Panc1 (cell line): ENCODE data around the gene PHKG2. TPM values are rescaled to one million over a fixed set of nuclear protein-coding genes. Genes with fewer than 3 reads are reported as not detected.

ENCODE experiments used
- ATAC-seq: fragments of 200-7000 bp; cut with Tn5 transposase; 2 replicates; pipeline ENCODE4 v1.9.1; 2020; ENCODE audit warnings: mild to moderate bottlenecking, moderate library complexity
- BruUV-seq: library from RNA; stranded (reverse); fragments of 400-500 nt; replicated peaks from 2 replicates; lab custom pipeline; 2021; lab: Mats Ljungman, UMichigan
- CTCF ChIA-PET: fragments of 300-600 bp; sonication (Branson Sonifier 250); formaldehyde crosslinking; loops from one replicate; lab custom pipeline; 2022; ENCODE audit warnings: antibody characterized with exemption; lab: Charles Lee
- POLR2A ChIA-PET: fragments of 300-600 bp; sonication (Branson Sonifier 250); formaldehyde crosslinking; loops from one replicate; lab custom pipeline; 2022; ENCODE audit warnings: antibody characterized with exemption; lab: Charles Lee
- DNase-seq: peaks from one replicate; pipeline ENCODE4 v3.0.0-alpha.2; 2010; ENCODE audit warnings: low read depth, low spot score
- H3K27ac ChIP-seq: 2 replicates; pipeline ENCODE4 v1.5.1; 2011; ENCODE audit warnings: mild to moderate bottlenecking, low read length, inconsistent platforms
- H3K27me3 ChIP-seq: fragments of 200-500 bp; sonication (Bioruptor generic); 2 replicates; pipeline ENCODE4 v1.6.0; 2014; ENCODE audit warnings: low read length, inconsistent platforms; ENCODE audit not compliant: control insufficient read depth, insufficient read depth
- H3K36me3 ChIP-seq: fragments of 200-500 bp; sonication (Bioruptor generic); 2 replicates; pipeline ENCODE4 v1.5.1; 2014; ENCODE audit warnings: inconsistent platforms, mild to moderate bottlenecking, low read length, moderate library complexity; ENCODE audit not compliant: control insufficient read depth, insufficient read depth
- H3K4me1 ChIP-seq: 2 replicates; pipeline ENCODE4 v1.5.1; 2011; ENCODE audit warnings: inconsistent platforms, mild to moderate bottlenecking, low read length, moderate library complexity; ENCODE audit not compliant: control insufficient read depth, insufficient read depth
- H3K4me3 ChIP-seq, 2 experiments: 2 replicates each; pipeline ENCODE4 v1.5.1; 2011 to 2012; ENCODE audit warnings: low read depth in 2 of 2, low read length in 2 of 2, mild to moderate bottlenecking in 2 of 2, inconsistent platforms in 1 of 2, moderate library complexity in 1 of 2
- H3K9me3 ChIP-seq: fragments of 200-500 bp; sonication (Bioruptor generic); 2 replicates; pipeline ENCODE4 v1.5.1; 2014; ENCODE audit warnings: low read depth, mild to moderate bottlenecking, inconsistent platforms, low read length, moderate library complexity; ENCODE audit not compliant: control insufficient read depth, insufficient read depth
- POLR2AphosphoS5 ChIP-seq: IDR thresholded peaks from 2 replicates; pipeline ENCODE4 v1.6.1; 2012; ENCODE audit warnings: mild to moderate bottlenecking, low read depth, low read length, moderate library complexity
- SIN3A ChIP-seq: IDR thresholded peaks from 2 replicates; pipeline ENCODE4 v1.6.1; 2012; ENCODE audit warnings: low read depth, mild to moderate bottlenecking, low read length, moderate library complexity, borderline replicate concordance; ENCODE audit not compliant: insufficient read depth
- TCF7L2 ChIP-seq: IDR thresholded peaks from 2 replicates; pipeline ENCODE4 v1.6.1; 2011; ENCODE audit warnings: mild to moderate bottlenecking, low read depth, low read length, inconsistent platforms
- in situ Hi-C: cut with HindIII; loops from 2 replicates; pipeline ENCODE4 v1.10.0; 2016; ENCODE audit warnings: low sequenced_read_pairs, low pct_unique_long_range_greater_than_20kb
- intact Hi-C: fragments of 100-400 bp; cut with micrococcal nuclease; formaldehyde crosslinking; loops from one replicate; pipeline ENCODE4 v1.10.0; 2022; ENCODE audit not compliant: unreplicated experiment
- total RNA-seq: library from RNA; stranded (reverse); gene quantifications from one replicate; pipeline ENCODE4 v1.2.1, GENCODE V29; 2021; ENCODE audit not compliant: unreplicated experiment
- TF ChIP-seq, protein P1 (sequence below), 2 experiments: IDR thresholded peaks; 2 replicates each; pipeline ENCODE4 v1.6.1; 2011 to 2012; ENCODE audit warnings: low read depth in 2 of 2, control low read depth in 1 of 2, low read length in 1 of 2, mild to moderate bottlenecking in 1 of 2, moderate library complexity in 1 of 2; ENCODE audit not compliant: insufficient read depth in 1 of 2
- TF ChIP-seq, protein P2 (sequence below): fragments of 450-650 bp; IDR thresholded peaks from 2 replicates; pipeline ENCODE4 v1.5.1; 2017; ENCODE audit warnings: mild to moderate bottlenecking

Gene PHKG2
- total RNA-seq, 1 experiment from 2014 or later = 43.1 TPM

DNA sequence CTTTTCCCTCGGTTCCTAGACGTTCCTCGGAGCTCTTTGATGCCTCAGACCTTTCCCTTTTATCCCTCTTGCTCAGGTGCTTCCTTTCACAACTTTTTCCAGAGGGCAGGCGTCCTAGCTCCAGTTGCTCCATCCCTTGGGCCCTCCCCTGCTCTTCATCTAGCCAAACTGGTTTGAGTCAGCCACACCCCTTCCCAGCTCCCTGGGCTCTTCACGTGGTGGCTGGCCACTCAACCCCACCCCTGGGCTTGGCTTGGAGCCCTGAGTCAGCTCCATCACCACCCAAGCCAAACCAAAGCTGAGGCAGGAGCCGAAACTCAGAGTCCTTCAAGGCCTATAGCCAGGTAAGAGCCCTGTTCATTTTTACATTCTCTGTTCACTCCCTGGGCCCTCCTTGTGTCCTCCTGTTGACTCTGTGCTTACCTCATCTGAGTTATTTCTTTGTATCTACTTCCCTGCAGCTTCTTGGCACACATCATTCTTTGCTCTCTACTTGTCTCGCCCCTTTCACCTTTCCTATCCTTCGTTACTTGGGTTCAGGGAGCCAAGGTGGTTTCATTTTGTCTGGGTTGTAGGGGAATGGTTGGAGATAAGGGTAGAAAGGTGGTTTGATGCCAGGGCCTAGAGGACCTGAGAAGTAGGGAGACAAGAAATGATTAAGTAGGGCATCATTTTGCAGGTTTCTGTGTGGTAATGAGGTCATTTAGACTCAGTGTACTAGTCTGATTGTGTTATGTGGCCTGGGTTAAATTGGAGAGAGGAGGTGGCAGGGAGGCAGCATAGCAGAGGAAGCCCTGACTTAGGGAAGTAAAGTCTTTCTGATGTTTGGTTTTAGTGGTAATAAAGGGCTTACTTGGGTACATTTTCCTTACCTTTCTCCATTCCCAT is 7.6 kb upstream of the PHKG2 start:
- Histone ChIP-seq H3K27ac (peak overlapping the region; percentile 69), H3K4me3 (no peak overlapping the region), H3K36me3 (peaks cover 14% of the 10 kb centered on the region), H3K4me1 (peaks cover 19% of the 10 kb centered on the region), H3K27me3 (no peaks in the 10 kb centered on the region), H3K9me3 (no peaks in the 10 kb centered on the region)
- ChIA-PET CTCF (no interaction called here), POLR2A (no interaction called here)
- DNase-seq = no peak
- intact Hi-C loops = no loop called here
- in situ Hi-C loops = no loop called here
- TF ChIP-seq SIN3A = no peak
- no peak for TF ChIP-seq TCF7L2
- TF ChIP-seq POLR2AphosphoS5 = peak; percentile 9; the same call in 1 of the 2 replicates
- TF ChIP-seq, protein P1, sequence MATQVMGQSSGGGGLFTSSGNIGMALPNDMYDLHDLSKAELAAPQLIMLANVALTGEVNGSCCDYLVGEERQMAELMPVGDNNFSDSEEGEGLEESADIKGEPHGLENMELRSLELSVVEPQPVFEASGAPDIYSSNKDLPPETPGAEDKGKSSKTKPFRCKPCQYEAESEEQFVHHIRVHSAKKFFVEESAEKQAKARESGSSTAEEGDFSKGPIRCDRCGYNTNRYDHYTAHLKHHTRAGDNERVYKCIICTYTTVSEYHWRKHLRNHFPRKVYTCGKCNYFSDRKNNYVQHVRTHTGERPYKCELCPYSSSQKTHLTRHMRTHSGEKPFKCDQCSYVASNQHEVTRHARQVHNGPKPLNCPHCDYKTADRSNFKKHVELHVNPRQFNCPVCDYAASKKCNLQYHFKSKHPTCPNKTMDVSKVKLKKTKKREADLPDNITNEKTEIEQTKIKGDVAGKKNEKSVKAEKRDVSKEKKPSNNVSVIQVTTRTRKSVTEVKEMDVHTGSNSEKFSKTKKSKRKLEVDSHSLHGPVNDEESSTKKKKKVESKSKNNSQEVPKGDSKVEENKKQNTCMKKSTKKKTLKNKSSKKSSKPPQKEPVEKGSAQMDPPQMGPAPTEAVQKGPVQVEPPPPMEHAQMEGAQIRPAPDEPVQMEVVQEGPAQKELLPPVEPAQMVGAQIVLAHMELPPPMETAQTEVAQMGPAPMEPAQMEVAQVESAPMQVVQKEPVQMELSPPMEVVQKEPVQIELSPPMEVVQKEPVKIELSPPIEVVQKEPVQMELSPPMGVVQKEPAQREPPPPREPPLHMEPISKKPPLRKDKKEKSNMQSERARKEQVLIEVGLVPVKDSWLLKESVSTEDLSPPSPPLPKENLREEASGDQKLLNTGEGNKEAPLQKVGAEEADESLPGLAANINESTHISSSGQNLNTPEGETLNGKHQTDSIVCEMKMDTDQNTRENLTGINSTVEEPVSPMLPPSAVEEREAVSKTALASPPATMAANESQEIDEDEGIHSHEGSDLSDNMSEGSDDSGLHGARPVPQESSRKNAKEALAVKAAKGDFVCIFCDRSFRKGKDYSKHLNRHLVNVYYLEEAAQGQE (IDR thresholded peaks at IDR 0.05; ENCODE audit: insufficient read depth in 1 of 2, low read depth in 2 of 2, low read length in 1 of 2) = no peak
- TF ChIP-seq, protein P2, sequence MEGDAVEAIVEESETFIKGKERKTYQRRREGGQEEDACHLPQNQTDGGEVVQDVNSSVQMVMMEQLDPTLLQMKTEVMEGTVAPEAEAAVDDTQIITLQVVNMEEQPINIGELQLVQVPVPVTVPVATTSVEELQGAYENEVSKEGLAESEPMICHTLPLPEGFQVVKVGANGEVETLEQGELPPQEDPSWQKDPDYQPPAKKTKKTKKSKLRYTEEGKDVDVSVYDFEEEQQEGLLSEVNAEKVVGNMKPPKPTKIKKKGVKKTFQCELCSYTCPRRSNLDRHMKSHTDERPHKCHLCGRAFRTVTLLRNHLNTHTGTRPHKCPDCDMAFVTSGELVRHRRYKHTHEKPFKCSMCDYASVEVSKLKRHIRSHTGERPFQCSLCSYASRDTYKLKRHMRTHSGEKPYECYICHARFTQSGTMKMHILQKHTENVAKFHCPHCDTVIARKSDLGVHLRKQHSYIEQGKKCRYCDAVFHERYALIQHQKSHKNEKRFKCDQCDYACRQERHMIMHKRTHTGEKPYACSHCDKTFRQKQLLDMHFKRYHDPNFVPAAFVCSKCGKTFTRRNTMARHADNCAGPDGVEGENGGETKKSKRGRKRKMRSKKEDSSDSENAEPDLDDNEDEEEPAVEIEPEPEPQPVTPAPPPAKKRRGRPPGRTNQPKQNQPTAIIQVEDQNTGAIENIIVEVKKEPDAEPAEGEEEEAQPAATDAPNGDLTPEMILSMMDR = no peak
- peak; percentile 53 for ATAC-seq
- no TSS peak for BruUV-seq

DNA sequence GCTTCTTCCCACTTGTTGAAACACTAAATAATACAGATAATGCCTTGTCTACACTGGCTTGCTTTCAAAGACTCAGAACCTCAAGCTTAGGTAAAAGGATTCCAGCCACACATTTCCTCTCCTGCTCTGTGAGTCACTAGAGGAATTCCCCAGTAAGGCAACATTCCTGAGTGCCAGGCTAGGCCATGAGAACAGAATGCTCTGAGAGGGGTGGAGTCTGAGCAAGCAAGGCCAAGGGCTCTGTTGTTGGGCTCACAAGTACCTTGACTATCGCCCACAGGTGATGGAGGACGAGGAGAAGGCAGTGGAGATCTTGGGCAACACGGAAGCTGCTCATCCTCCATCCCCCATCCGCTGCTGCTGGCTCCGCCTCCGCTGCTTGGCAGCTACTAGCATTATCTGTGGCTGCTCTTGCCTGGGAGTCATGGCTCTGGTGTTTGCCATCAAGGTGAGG is 6.7 kb upstream of the PHKG2 start:
- in situ Hi-C loops = no loop called here
- peak; percentile 79 for ATAC-seq
- H3K27ac ChIP-seq = peak overlapping the region; percentile 63; the same call in 1 of the 2 replicates
- BruUV-seq = no TSS peak
- no peaks in the 10 kb centered on the region for H3K9me3 ChIP-seq
- intact Hi-C loops = no loop called here
- POLR2A ChIA-PET = no interaction called here
- TF ChIP-seq SIN3A (no peak), POLR2AphosphoS5 (no peak), TCF7L2 (no peak)
- TF ChIP-seq, protein P2 = no peak
- TF ChIP-seq, protein P1 (IDR thresholded peaks at IDR 0.05; ENCODE audit: insufficient read depth in 1 of 2, low read depth in 2 of 2, low read length in 1 of 2) = no peak
- H3K4me3 ChIP-seq = no peak overlapping the region
- DNase-seq = peak; percentile 67
- CTCF ChIA-PET = no interaction called here
- H3K4me1 ChIP-seq = peaks cover 19% of the 10 kb centered on the region
- H3K36me3 ChIP-seq = peaks cover 9% of the 10 kb centered on the region
- no peaks in the 10 kb centered on the region for H3K27me3 ChIP-seq
